ENCODE measurements around the gene C2orf78.
A peak's percentile ranks its signal among the peaks of the same experiment; 100 is the strongest.

The C2orf78 gene

GRCh38 chr2:73822991-73823390 lies 39.0 kb downstream of the C2orf78 start:
- H3K36me3 ChIP-seq (ENCODE audit: control insufficient read depth, insufficient read depth, low read length) = no peaks in the 10 kb centered on the region
- no peaks in the 10 kb centered on the region for H3K27me3 ChIP-seq (replicated peaks; ENCODE audit: control insufficient read depth, insufficient read depth, low read length)
- no peak for DNase-seq (ENCODE audit: extremely low read depth, insufficient read length)
- no peak overlapping the region for H3K4me3 ChIP-seq (replicated peaks; ENCODE audit: low read depth, low read length)
- TF ChIP-seq CTCF (IDR thresholded peaks at IDR 0.05; ENCODE audit: insufficient read depth, low read length, poor library complexity, severe bottlenecking) = no peak

GRCh38 chr2:73823416-73823815 lies 39.4 kb downstream of the C2orf78 start:
- Histone ChIP-seq H3K27me3 (replicated peaks; ENCODE audit: control insufficient read depth, insufficient read depth, low read length) (no peaks in the 10 kb centered on the region), H3K4me3 (replicated peaks; ENCODE audit: low read depth, low read length) (no peak overlapping the region)
- DNase-seq (ENCODE audit: extremely low read depth, insufficient read length) = no peak

GRCh38 chr2:73823916-73824523 lies 40.0 kb downstream of the C2orf78 start:
- peak; percentile 76 for TF ChIP-seq CTCF (IDR thresholded peaks at IDR 0.05; ENCODE audit: insufficient read depth, low read length, poor library complexity, severe bottlenecking)
- Histone ChIP-seq H3K4me3 (replicated peaks; ENCODE audit: low read depth, low read length) (no peak overlapping the region), H3K27me3 (replicated peaks; ENCODE audit: control insufficient read depth, insufficient read depth, low read length) (no peaks in the 10 kb centered on the region), H3K36me3 (ENCODE audit: control insufficient read depth, insufficient read depth, low read length) (no peaks in the 10 kb centered on the region)
- DNase-seq (ENCODE audit: extremely low read depth, insufficient read length) = no peak

More at GRCh38 chr2:73823416-73823815, 39.4 kb downstream of the C2orf78 start:
- H3K36me3 ChIP-seq (ENCODE audit: control insufficient read depth, insufficient read depth, low read length) = no peaks in the 10 kb centered on the region
- TF ChIP-seq CTCF (IDR thresholded peaks at IDR 0.05; ENCODE audit: insufficient read depth, low read length, poor library complexity, severe bottlenecking) = no peak

- Histone ChIP-seq H3K27me3 (replicated peaks; ENCODE audit: control insufficient read depth, insufficient read depth, low read length) (no peaks in the 10 kb centered on the region), H3K4me3 (replicated peaks; ENCODE audit: low read depth, low read length) (no peak overlapping the region), H3K36me3 (ENCODE audit: control insufficient read depth, insufficient read depth, low read length) (no peaks in the 10 kb centered on the region)
- no peak for DNase-seq (ENCODE audit: extremely low read depth, insufficient read length)
- TF ChIP-seq CTCF (IDR thresholded peaks at IDR 0.05; ENCODE audit: insufficient read depth, low read length, poor library complexity, severe bottlenecking) = no peak
Observed at GRCh38 chr2:73825408-73825807, 41.4 kb downstream of the C2orf78 start.

- no peak for DNase-seq (ENCODE audit: extremely low read depth, insufficient read length)
- H3K27me3 ChIP-seq (replicated peaks; ENCODE audit: control insufficient read depth, insufficient read depth, low read length) = no peaks in the 10 kb centered on the region
- no peak overlapping the region for H3K4me3 ChIP-seq (replicated peaks; ENCODE audit: low read depth, low read length)
- H3K36me3 ChIP-seq (ENCODE audit: control insufficient read depth, insufficient read depth, low read length) = no peaks in the 10 kb centered on the region
- peak; percentile 55 for TF ChIP-seq CTCF (IDR thresholded peaks at IDR 0.05; ENCODE audit: insufficient read depth, low read length, poor library complexity, severe bottlenecking)
Observed at GRCh38 chr2:73827018-73827417, 43.0 kb downstream of the C2orf78 start.
